HG03442 (cell line): ENCODE measurements around the gene ST6GALNAC3.
A peak's percentile ranks its signal among the peaks of the same experiment; 100 is the strongest.
"Not testable (repeated sequence)": the region's sequence is repeated elsewhere in the genome, so short reads cannot be mapped to it uniquely, and the experiment has no call there.

ENCODE experiments used
- ATAC-seq: cut with Tn5 transposase; IDR thresholded peaks from one replicate; pipeline ENCODE4 v1.9.1; 2021; ENCODE audit warnings: mild to moderate bottlenecking, moderate library complexity; ENCODE audit not compliant: unreplicated experiment

ST6GALNAC3 gene

DNA sequence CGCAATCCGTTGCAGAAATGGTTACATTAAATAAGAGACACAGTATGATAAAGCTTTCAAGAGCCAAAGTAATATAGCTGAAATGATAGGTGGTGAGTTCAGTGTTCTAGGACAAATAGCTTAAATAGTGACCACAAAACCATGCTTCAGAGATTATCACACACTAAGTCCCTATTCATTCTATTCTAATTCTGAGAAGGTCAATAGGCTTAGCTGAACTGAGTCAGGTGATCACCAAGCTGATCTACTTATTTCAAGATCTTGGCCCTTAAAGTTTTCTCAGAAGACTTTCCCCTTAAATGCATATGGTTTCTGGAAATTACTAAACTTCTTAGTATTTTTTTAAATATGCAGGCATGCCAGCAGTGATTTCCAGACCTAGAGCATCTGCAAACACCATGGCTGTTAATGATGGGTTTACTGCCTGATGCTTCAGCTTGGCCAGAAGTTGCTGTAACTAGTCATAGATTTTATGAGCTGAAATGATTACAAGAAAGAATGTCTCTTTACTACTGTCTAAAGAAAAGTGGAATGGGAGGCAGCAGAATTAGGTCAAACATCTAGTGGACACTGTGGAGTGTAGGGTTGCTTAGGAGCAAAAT is 242.9 kb downstream of the ST6GALNAC3 start:
- no peak for ATAC-seq

GRCh38 chr1:76330991-76331603 is 256.6 kb downstream of the ST6GALNAC3 start:
- ATAC-seq: peak; percentile 83

DNA sequence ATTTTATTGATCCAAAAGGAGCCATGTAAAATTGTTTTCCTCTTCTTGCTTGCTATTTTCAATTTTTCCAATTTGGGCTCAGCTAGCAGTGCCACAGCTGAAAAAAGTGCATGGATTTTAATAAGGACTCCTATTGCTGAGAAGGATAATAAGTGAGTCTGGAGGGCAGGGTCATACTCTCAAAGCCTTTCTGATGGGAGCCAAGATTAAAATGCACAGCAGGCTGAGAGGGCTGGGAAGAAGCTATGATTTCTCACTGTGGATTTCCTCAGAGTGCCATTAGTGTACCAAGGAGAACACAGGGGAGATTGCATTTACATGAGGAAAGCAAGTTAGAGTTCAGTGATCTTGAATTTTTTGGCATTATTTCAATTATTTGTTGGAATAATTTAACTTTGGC is 261.3 kb downstream of the ST6GALNAC3 start:
- ATAC-seq: no peak

GRCh38 chr1:76336931-76337371 is 262.4 kb downstream of the ST6GALNAC3 start:
- no peak for ATAC-seq

DNA sequence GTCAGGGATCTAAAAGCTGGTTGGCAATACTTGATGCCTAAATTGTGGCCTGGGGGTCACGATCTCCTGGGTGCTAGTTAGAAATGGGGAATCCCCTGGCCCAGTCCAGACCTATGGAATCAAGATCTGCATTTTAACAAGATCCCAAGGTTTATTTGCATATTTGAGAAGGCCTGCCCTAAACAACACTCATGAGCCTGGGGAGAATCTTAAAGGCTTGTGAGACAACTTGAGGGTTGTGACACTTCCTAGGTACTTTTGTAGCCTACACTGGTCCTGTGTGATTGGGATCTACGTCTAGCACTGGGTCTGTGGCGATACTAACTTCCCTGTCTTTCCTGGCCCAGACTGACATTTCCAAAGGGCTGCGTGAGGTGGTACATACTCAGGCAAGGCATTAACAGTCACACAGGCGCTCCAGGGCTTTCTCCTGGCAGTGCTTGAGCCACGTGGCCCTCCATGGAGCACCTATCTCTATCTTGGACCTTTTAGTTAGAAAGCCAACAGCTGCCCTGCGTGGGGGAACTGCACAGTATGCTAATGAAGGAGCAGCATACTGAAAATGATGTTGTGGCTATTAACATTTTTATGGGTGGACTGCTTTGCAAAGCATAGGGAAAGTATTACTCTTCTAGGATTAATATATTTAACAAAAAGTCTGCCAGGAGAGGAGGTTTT is 263.1 kb downstream of the ST6GALNAC3 start:
- no peak for ATAC-seq

DNA sequence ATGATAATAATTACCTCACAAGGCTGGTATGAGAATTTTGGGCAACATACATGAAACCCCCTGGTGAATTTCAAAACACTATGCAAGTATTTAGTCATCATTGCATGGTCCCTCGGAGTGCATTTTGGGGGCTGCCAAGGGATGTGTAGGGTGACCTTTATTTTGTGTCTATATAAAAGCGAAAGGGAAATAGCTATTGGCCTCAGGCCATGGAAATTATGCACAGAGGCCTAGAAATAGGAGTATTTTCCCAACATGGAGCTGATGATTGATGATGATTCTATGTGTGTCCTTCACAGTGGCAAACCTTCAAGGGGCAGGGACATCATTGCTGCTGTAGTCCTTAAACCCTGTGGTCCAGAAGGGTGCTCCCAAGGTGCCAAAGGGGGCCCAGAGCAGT is 265.5 kb downstream of the ST6GALNAC3 start:
- ATAC-seq: no peak

DNA sequence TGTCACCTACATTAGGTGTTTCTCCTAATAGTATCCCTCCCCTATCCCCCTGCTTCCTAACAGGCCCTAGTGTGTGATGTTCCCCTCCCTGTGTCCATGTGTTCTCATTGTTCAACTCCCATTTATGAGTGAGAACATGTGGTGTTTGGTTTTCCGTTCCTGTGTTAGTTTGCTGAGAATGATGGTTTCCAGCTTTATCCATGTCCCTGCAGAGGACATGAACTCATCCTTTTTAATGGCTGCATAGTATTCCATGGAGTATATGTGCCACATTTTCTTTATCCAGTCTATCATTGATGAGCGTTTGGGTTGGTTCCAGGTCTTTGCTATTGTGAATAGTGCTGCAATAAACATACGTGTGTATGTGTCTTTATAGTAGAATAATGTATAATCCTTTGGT is 267.3 kb downstream of the ST6GALNAC3 start:
- ATAC-seq: not testable (repeated sequence)

- ATAC-seq: no peak
Observed at GRCh38 chr1:76343356-76343755, 268.8 kb downstream of the ST6GALNAC3 start.

- no peak for ATAC-seq
Observed at GRCh38 chr1:76351655-76352054, 277.1 kb downstream of the ST6GALNAC3 start.

DNA sequence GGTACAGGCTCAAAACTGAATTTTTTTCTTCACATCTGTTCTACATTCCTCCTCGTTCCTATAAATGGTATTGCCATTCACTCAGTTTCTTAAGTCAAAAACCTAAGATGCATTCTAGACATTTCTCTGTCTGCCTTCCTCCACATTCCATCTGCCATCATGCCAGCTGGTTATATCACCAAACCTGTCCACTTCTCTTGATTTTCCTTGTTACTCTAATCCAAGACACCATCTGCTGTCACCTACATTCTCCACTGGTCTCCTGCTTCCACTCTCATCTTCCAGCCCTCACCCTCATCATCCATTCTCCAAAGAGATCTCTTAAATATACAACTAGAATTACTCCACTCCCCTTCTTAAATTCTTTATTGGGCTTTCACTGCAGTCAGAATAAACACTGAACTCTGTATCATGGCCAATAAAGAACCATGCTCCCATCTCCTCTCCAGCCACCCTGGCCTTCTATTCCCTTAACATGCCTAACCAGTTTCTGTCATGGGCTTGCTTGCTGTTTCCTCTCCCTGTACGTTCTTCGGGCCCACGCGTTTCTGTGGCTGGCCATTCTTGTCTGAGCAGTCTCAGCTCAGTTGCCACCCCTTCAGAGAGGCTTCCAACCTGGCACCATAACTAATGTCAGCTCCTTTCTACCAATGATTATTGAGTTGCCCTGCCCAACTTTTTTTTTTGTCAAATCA is 278.3 kb downstream of the ST6GALNAC3 start:
- no peak for ATAC-seq

- ATAC-seq: no peak
Observed at GRCh38 chr1:76354236-76354635, 279.7 kb downstream of the ST6GALNAC3 start.

GRCh38 chr1:76366726-76367125 is 292.2 kb downstream of the ST6GALNAC3 start:
- no peak for ATAC-seq

GRCh38 chr1:76371941-76372340 is 297.4 kb downstream of the ST6GALNAC3 start:
- ATAC-seq: no peak

- ATAC-seq: no peak
Observed at GRCh38 chr1:76374086-76374485, 299.5 kb downstream of the ST6GALNAC3 start.

- no peak for ATAC-seq
Observed at GRCh38 chr1:76377247-76377646, 302.7 kb downstream of the ST6GALNAC3 start.

- no peak for ATAC-seq
Observed at GRCh38 chr1:76379506-76379905, 305.0 kb downstream of the ST6GALNAC3 start.

DNA sequence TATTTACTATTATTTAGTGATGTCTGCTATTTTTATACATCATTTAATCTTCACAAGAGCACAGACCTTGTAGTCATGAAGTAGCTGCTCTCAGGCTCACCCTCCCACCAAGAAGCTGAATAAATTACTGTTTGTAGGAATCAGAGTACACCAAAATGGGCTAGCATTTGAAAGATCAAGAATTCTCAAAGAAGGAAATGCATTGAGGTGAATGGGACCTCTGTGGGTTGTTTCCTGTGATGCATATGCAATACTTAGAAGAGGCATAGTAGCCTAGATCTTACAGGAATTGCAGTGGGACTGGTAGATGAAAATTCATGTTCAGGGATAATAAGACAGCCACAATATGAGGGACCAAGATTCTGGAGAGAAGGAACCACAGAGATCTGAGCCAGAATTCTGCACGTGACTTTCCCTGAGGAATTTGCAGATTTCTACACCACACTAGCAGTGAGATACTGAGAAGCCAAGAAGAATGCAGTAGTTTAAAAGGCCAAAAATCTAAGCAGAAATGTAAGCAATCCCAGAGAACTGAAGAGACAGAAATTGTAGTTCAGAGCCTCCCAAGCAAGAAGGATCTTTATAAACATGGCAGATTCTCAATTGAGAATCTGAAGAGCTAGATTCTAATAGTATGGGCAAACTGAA is 307.0 kb downstream of the ST6GALNAC3 start:
- ATAC-seq: no peak

- no peak for ATAC-seq
Observed at GRCh38 chr1:76388261-76388660, 313.7 kb downstream of the ST6GALNAC3 start.

- no peak for ATAC-seq
Observed at GRCh38 chr1:76390456-76390855, 315.9 kb downstream of the ST6GALNAC3 start.

DNA sequence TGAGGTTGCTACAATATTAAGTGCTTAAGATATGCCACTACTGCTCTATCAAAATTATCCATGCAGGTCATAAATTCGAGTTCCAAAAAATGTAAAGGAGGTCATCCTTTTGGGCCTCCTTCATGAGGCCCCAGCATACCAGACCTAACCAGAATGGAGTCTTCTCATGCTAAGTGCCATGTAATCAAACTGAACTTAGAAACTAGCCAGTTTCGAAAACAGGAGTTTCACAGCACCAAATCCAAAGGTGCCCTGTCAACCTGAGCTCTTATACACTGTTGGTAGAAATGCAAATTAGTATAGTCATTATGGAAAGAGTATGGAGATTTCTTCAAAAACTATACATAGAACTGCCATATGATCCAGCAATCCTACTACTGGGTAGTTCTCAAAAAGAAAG is 320.5 kb downstream of the ST6GALNAC3 start:
- ATAC-seq: no peak

DNA sequence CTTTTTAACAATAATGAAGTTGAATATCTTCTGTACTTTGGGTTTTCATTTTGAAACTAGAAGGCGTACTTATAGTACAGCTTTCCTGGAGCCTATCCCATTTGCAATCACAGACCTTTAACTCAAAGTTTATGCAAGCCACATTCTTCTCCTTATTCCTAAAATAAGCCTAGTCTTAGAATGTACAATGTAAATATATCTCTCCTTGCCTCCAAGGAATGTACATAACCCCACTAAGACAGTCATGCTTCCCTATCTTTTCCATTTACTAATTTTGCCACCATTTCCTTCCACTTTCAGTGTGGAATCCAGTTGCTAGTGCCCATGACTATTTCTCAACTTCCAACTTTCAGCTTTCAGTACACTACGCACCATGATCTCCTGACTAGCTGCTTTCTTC is 327.6 kb downstream of the ST6GALNAC3 start:
- ATAC-seq: no peak
